ENCODE data around the gene TXNRD1.

- TF ChIP-seq ZNF791 (tag by site-specific recombination; IDR thresholded peaks at IDR 0.05) (no peak), SP7 (tag by site-specific recombination; IDR thresholded peaks at IDR 0.05) (no peak), CTCF (tag by site-specific recombination; IDR thresholded peaks at IDR 0.05) (no peak), ZNF830 (tag by site-specific recombination; IDR thresholded peaks at IDR 0.05; ENCODE audit: low read depth) (no peak), ZNF785 (tag by site-specific recombination; IDR thresholded peaks at IDR 0.05) (no peak), GLIS2 (tag by site-specific recombination; IDR thresholded peaks at IDR 0.05) (no peak)
Observed at GRCh38 chr12:104223712-104224111, 8.1 kb downstream of the TXNRD1 start.
